GM23338 (cell line): ENCODE data around the gene MCU. TPM values are rescaled to one million over a fixed set of nuclear protein-coding genes. Genes with fewer than 3 reads are reported as not detected.

Experiments used
- ATAC-seq: fragments of 200-7000 bp; cut with Tn5 transposase; 3 replicates; pipeline ENCODE4 v1.9.1; 2020
- DNase-seq: peaks from one replicate; pipeline ENCODE4 v3.0.0-alpha.2; 2015; ENCODE audit warnings: low spot score
- H2AFZ ChIP-seq: fragments of 200-600 bp; sonication (generic); 2 replicates; pipeline ENCODE4 v1.8.0; 2016; ENCODE audit warnings: antibody characterized with exemption, mild to moderate bottlenecking, moderate library complexity
- H3F3A ChIP-seq: fragments of 200-600 bp; sonication (generic); replicated peaks from 2 replicates; pipeline ENCODE4 v1.8.0; 2017; ENCODE audit warnings: antibody characterized with exemption, mixed run types, low read depth
- H3K27ac ChIP-seq: fragments of 200-600 bp; sonication (generic); 2 replicates; pipeline ENCODE4 v1.6.1; 2016; ENCODE audit warnings: low read depth
- H3K27me3 ChIP-seq: fragments of 200-600 bp; sonication (generic); 2 replicates; pipeline ENCODE4 v1.8.0; 2016; ENCODE audit warnings: mild to moderate bottlenecking, mixed run types, moderate library complexity; ENCODE audit not compliant: insufficient read depth
- H3K36me3 ChIP-seq: fragments of 200-600 bp; sonication (generic); 2 replicates; pipeline ENCODE4 v1.8.0; 2016; ENCODE audit warnings: mild to moderate bottlenecking; ENCODE audit not compliant: insufficient read depth
- H3K4me1 ChIP-seq: fragments of 200-600 bp; sonication (generic); 2 replicates; pipeline ENCODE4 v1.8.0; 2016; ENCODE audit warnings: mild to moderate bottlenecking, moderate library complexity; ENCODE audit not compliant: insufficient read depth
- H3K4me2 ChIP-seq: fragments of 200-600 bp; sonication (generic); 2 replicates; pipeline ENCODE4 v1.7.1; 2017; ENCODE audit warnings: mixed run types
- H3K4me3 ChIP-seq: fragments of 200-600 bp; sonication (generic); 2 replicates; pipeline ENCODE4 v1.6.1; 2016; ENCODE audit warnings: mixed run types
- H3K79me2 ChIP-seq: fragments of 200-600 bp; sonication (generic); replicated peaks from 2 replicates; pipeline ENCODE4 v1.8.0; 2017; ENCODE audit warnings: mild to moderate bottlenecking; ENCODE audit not compliant: insufficient read depth
- H3K9me2 ChIP-seq: fragments of 200-600 bp; sonication (generic); 2 replicates; pipeline ENCODE4 v1.8.0; 2017; ENCODE audit not compliant: insufficient read depth
- H4K20me1 ChIP-seq: fragments of 200-600 bp; sonication (generic); replicated peaks from 2 replicates; pipeline ENCODE4 v1.8.0; 2017; ENCODE audit warnings: mild to moderate bottlenecking; ENCODE audit not compliant: insufficient read depth
- H3K27ac Mint-ChIP-seq: 2 replicates; pipeline ENCODE4 v1.8.0; 2020; ENCODE audit warnings: inconsistent platforms, mild to moderate bottlenecking, moderate library complexity, mixed read lengths
- H3K27me3 Mint-ChIP-seq: 3 replicates; pipeline ENCODE4 v1.8.0; 2022; ENCODE audit warnings: low read depth, mild to moderate bottlenecking, moderate library complexity, mixed read lengths, inconsistent platforms; ENCODE audit not compliant: insufficient read depth, poor library complexity
- H3K36me3 Mint-ChIP-seq: 3 replicates; pipeline ENCODE4 v1.8.0; 2021; ENCODE audit warnings: low read depth, mild to moderate bottlenecking, inconsistent platforms, moderate library complexity, mixed read lengths
- H3K4me1 Mint-ChIP-seq: 3 replicates; pipeline ENCODE4 v1.8.0; 2020; ENCODE audit warnings: mild to moderate bottlenecking, inconsistent platforms, mixed read lengths
- H3K4me3 Mint-ChIP-seq: 3 replicates; pipeline ENCODE4 v1.8.0; 2021; ENCODE audit warnings: moderate library complexity, mild to moderate bottlenecking, inconsistent platforms, mixed read lengths
- H3K9me3 Mint-ChIP-seq: 3 replicates; pipeline ENCODE4 v1.8.0; 2020; ENCODE audit warnings: moderate library complexity, mild to moderate bottlenecking, inconsistent platforms, mixed read lengths
- ZNF331 ChIP-seq: fragments of 250-450 bp; sonication (Bioruptor Pico); IDR thresholded peaks from 2 replicates; pipeline ENCODE4 v1.5.0; 2020; ENCODE audit warnings: low read depth, mild to moderate bottlenecking, moderate library complexity
- ZNF462 ChIP-seq: fragments of 250-450 bp; sonication (Bioruptor Pico); IDR thresholded peaks from 2 replicates; pipeline ENCODE4 v1.5.0; 2020; ENCODE audit warnings: mild to moderate bottlenecking, moderate library complexity
- polyA plus RNA-seq: library from polyadenylated mRNA; unstranded; fragments of >200 nt; fragmentation: Nextera tagmentation; extraction: Ambion mirVana; gene quantifications from 2 replicates; pipeline ENCODE4 v1.2.1, GENCODE V29; 2016
- total RNA-seq: library from RNA; depleted of rRNA; stranded (reverse); fragments of >200 nt; shearing (Covaris generic); gene quantifications from 2 replicates; pipeline ENCODE4 v1.2.3, GENCODE V29; 2014

Gene MCU
- total and polyA plus RNA-seq, 2 experiments from 2014 or later: 41.8 to 68.2 TPM

DNA sequence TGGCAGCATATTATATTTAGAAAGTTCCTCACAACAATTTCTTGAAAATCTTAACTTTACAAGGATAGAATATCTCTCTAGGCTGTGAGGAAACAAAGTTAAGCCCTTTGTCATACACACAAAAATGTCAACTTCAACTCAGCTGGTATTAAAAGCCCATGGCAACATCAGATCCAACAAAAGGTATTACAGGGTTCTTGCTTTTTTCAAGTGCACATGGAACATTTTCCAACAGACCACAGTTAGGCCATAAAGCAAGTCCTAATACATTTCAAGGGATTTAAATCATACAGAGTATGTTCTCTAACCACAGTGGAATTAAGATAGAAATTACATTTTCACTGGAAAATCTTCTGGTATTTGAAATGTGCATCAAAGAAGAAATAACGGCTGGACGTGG, 129.7 kb downstream of the MCU start (continued):
- TF ChIP-seq ZNF462 (CRISPR knock-in tag): no peak

GRCh38 chr10:72822342-72822986, 130.5 kb downstream of the MCU start:
- H3K9me3 Mint-ChIP-seq: peaks cover 14% of the 10 kb centered on the region; the same call in 2 of the 3 replicates
- H3K27ac Mint-ChIP-seq: no peak overlapping the region
- no peaks in the 10 kb centered on the region for H3K36me3 ChIP-seq
- no peak overlapping the region for H3K4me3 Mint-ChIP-seq
- peaks cover 19% of the 10 kb centered on the region; the same call in 2 of the 3 replicates for H3K4me1 Mint-ChIP-seq
- DNase-seq: no peak
- no peaks in the 10 kb centered on the region for H3K9me2 ChIP-seq
- H3K27me3 ChIP-seq: no peaks in the 10 kb centered on the region
- no peak overlapping the region for H2AFZ ChIP-seq
- H3K36me3 Mint-ChIP-seq: peaks cover 23% of the 10 kb centered on the region; the same call in 2 of the 3 replicates
- H3K4me1 ChIP-seq: peaks cover 22% of the 10 kb centered on the region
- ATAC-seq: no peak
- no peaks in the 10 kb centered on the region for H4K20me1 ChIP-seq
- no peak overlapping the region for H3K4me3 ChIP-seq
- no peaks in the 10 kb centered on the region for H3K27me3 Mint-ChIP-seq
- TF ChIP-seq ZNF331 (CRISPR knock-in tag): no peak
- TF ChIP-seq ZNF462 (CRISPR knock-in tag): no peak
- H3K4me2 ChIP-seq: no peak overlapping the region
- no peaks in the 10 kb centered on the region for H3F3A ChIP-seq
- H3K79me2 ChIP-seq: peaks cover 61% of the 10 kb centered on the region
- no peak overlapping the region for H3K27ac ChIP-seq
